Superior temporal gyrus (tissue), 1 donor: ENCODE results near the gene BCL2L11.

Experiments used
- DNase-seq: peaks from one replicate; pipeline ENCODE4 v3.0.0-alpha.2; 2016; ENCODE audit errors: extremely low spot score

The BCL2L11 gene

GRCh38 chr2:111117598-111118480 is 2.9 kb upstream of the BCL2L11 start:
- no peak for DNase-seq

- DNase-seq: peak; percentile 29
These were observed 2.2 kb upstream of the BCL2L11 start for GRCh38 chr2:111118481-111118980.

GRCh38 chr2:111118981-111119821 is 1.5 kb upstream of the BCL2L11 start:
- DNase-seq: no peak

GRCh38 chr2:111119822-111120252 is 877 bp upstream of the BCL2L11 start:
- no peak for DNase-seq

- peak; percentile 37 for DNase-seq
These were observed 514 bp downstream of the BCL2L11 start for GRCh38 chr2:111121028-111121827.

- DNase-seq: peak; percentile 88
These were observed 1.3 kb downstream of the BCL2L11 start for GRCh38 chr2:111121828-111122630.

- DNase-seq: peak; percentile 70
These were observed 2.1 kb downstream of the BCL2L11 start for GRCh38 chr2:111122631-111123421.

GRCh38 chr2:111123751-111124150 is 3.0 kb downstream of the BCL2L11 start:
- DNase-seq: no peak

GRCh38 chr2:111126581-111126980 is 5.9 kb downstream of the BCL2L11 start:
- DNase-seq: no peak

- DNase-seq: no peak
These were observed 6.6 kb downstream of the BCL2L11 start for GRCh38 chr2:111127351-111127750.

GRCh38 chr2:111128096-111128495 is 7.4 kb downstream of the BCL2L11 start:
- DNase-seq: no peak

- no peak for DNase-seq
These were observed 12.9 kb downstream of the BCL2L11 start for GRCh38 chr2:111133603-111134002.

- no peak for DNase-seq
These were observed 13.3 kb downstream of the BCL2L11 start for GRCh38 chr2:111134055-111134454.

GRCh38 chr2:111135237-111135909 is 14.7 kb downstream of the BCL2L11 start:
- no peak for DNase-seq

GRCh38 chr2:111135910-111136297 is 15.2 kb downstream of the BCL2L11 start:
- DNase-seq: no peak

GRCh38 chr2:111138839-111139238 is 18.1 kb downstream of the BCL2L11 start:
- DNase-seq: no peak

- no peak for DNase-seq
These were observed 19.1 kb downstream of the BCL2L11 start for GRCh38 chr2:111139637-111140317.

GRCh38 chr2:111140815-111141214 is 20.1 kb downstream of the BCL2L11 start:
- no peak for DNase-seq

- DNase-seq: no peak
These were observed 21.4 kb downstream of the BCL2L11 start for GRCh38 chr2:111142101-111142500.
